ENCODE results near the gene CST6.
A peak's percentile ranks its signal among the peaks of the same experiment; 100 is the strongest.
"Not testable (repeated sequence)": the region's sequence is repeated elsewhere in the genome, so short reads cannot be mapped to it uniquely, and the experiment has no call there.

CST6 gene

GRCh38 chr11:66016793-66017177 is 5.0 kb downstream of the CST6 start:
- Histone ChIP-seq H3K36me3 (ENCODE audit: control insufficient read depth, insufficient read depth, low read length) (no peaks in the 10 kb centered on the region), H3K9me3 (ENCODE audit: control insufficient read depth, insufficient read depth, low read depth, low read length) (no peaks in the 10 kb centered on the region), H3K27ac (ENCODE audit: low read depth, low read length) (no peak overlapping the region), H3K4me3 (ENCODE audit: low read depth, low read length) (no peak overlapping the region), H3K27me3 (ENCODE audit: control insufficient read depth, insufficient read depth, low read length) (peaks cover 17% of the 10 kb centered on the region), H3K4me1 (ENCODE audit: control insufficient read depth, insufficient read depth, low read length) (peaks cover 7% of the 10 kb centered on the region; the same call in 1 of the 2 replicates), H3K9ac (ENCODE audit: low read length) (no peak overlapping the region)

- Histone ChIP-seq H3K4me1 (ENCODE audit: control insufficient read depth, insufficient read depth, low read length) (peaks cover 7% of the 10 kb centered on the region; the same call in 1 of the 2 replicates), H3K27me3 (ENCODE audit: control insufficient read depth, insufficient read depth, low read length) (peaks cover 14% of the 10 kb centered on the region), H3K9ac (ENCODE audit: low read length) (no peak overlapping the region), H3K36me3 (ENCODE audit: control insufficient read depth, insufficient read depth, low read length) (no peaks in the 10 kb centered on the region), H3K9me3 (ENCODE audit: control insufficient read depth, insufficient read depth, low read depth, low read length) (no peaks in the 10 kb centered on the region), H3K4me3 (ENCODE audit: low read depth, low read length) (no peak overlapping the region), H3K27ac (ENCODE audit: low read depth, low read length) (no peak overlapping the region)
Measured at GRCh38 chr11:66017321-66017720, 5.5 kb downstream of the CST6 start.

- Histone ChIP-seq H3K9me3 (ENCODE audit: control insufficient read depth, insufficient read depth, low read depth, low read length) (no peaks in the 10 kb centered on the region), H3K27me3 (ENCODE audit: control insufficient read depth, insufficient read depth, low read length) (peaks cover 22% of the 10 kb centered on the region), H3K4me3 (ENCODE audit: low read depth, low read length) (no peak overlapping the region), H3K9ac (ENCODE audit: low read length) (no peak overlapping the region), H3K27ac (ENCODE audit: low read depth, low read length) (no peak overlapping the region), H3K4me1 (ENCODE audit: control insufficient read depth, insufficient read depth, low read length) (no peaks in the 10 kb centered on the region), H3K36me3 (ENCODE audit: control insufficient read depth, insufficient read depth, low read length) (no peaks in the 10 kb centered on the region)
Measured at GRCh38 chr11:66020212-66020611, 8.4 kb downstream of the CST6 start.

GRCh38 chr11:66020618-66021357 is 9.0 kb downstream of the CST6 start:
- no peaks in the 10 kb centered on the region for H3K4me1 ChIP-seq (ENCODE audit: control insufficient read depth, insufficient read depth, low read length)
- H3K27ac ChIP-seq (ENCODE audit: low read depth, low read length), result no peak overlapping the region
- H3K9ac ChIP-seq (ENCODE audit: low read length), result no peak overlapping the region

GRCh38 chr11:66022401-66023185 is 10.8 kb downstream of the CST6 start:
- 0 out of 2 replicates have a peak overlapping the region, but pooled peaks have one; percentile 23 for H3K4me3 ChIP-seq (ENCODE audit: low read depth, low read length)
- no peaks in the 10 kb centered on the region for H3K4me1 ChIP-seq (ENCODE audit: control insufficient read depth, insufficient read depth, low read length)
- H3K9ac ChIP-seq (ENCODE audit: low read length), result no peak overlapping the region
- peaks cover 22% of the 10 kb centered on the region for H3K27me3 ChIP-seq (ENCODE audit: control insufficient read depth, insufficient read depth, low read length)
- no peaks in the 10 kb centered on the region for H3K9me3 ChIP-seq (ENCODE audit: control insufficient read depth, insufficient read depth, low read depth, low read length)
- no peak overlapping the region for H3K27ac ChIP-seq (ENCODE audit: low read depth, low read length)
- H3K36me3 ChIP-seq (ENCODE audit: control insufficient read depth, insufficient read depth, low read length), result no peaks in the 10 kb centered on the region

More at GRCh38 chr11:66020618-66021357, 9.0 kb downstream of the CST6 start:
- Histone ChIP-seq H3K4me3 (ENCODE audit: low read depth, low read length) (no peak overlapping the region), H3K9me3 (ENCODE audit: control insufficient read depth, insufficient read depth, low read depth, low read length) (no peaks in the 10 kb centered on the region), H3K27me3 (ENCODE audit: control insufficient read depth, insufficient read depth, low read length) (peaks cover 22% of the 10 kb centered on the region), H3K36me3 (ENCODE audit: control insufficient read depth, insufficient read depth, low read length) (no peaks in the 10 kb centered on the region)

- not testable (repeated sequence) for H3K9ac ChIP-seq (ENCODE audit: low read length); H3K36me3 ChIP-seq (ENCODE audit: control insufficient read depth, insufficient read depth, low read length); H3K4me1 ChIP-seq (ENCODE audit: control insufficient read depth, insufficient read depth, low read length); H3K9me3 ChIP-seq (ENCODE audit: control insufficient read depth, insufficient read depth, low read depth, low read length); H3K4me3 ChIP-seq (ENCODE audit: low read depth, low read length); H3K27ac ChIP-seq (ENCODE audit: low read depth, low read length)
- H3K27me3 ChIP-seq (ENCODE audit: control insufficient read depth, insufficient read depth, low read length), result peaks cover 22% of the 10 kb centered on the region
Measured at GRCh38 chr11:66023186-66023440, 11.3 kb downstream of the CST6 start.

- Histone ChIP-seq H3K4me1 (ENCODE audit: control insufficient read depth, insufficient read depth, low read length) (no peaks in the 10 kb centered on the region), H3K27me3 (ENCODE audit: control insufficient read depth, insufficient read depth, low read length) (peaks cover 22% of the 10 kb centered on the region), H3K27ac (ENCODE audit: low read depth, low read length) (no peak within 1 kb of the TSS), H3K36me3 (ENCODE audit: control insufficient read depth, insufficient read depth, low read length) (no peaks in the 10 kb centered on the region), H3K9me3 (ENCODE audit: control insufficient read depth, insufficient read depth, low read depth, low read length) (no peaks in the 10 kb centered on the region), H3K9ac (ENCODE audit: low read length) (no peak within 1 kb of the TSS), H3K4me3 (ENCODE audit: low read depth, low read length) (no peak within 1 kb of the TSS)
Measured at GRCh38 chr11:66026017-66026529, 14.3 kb downstream of the CST6 start, which contains the start of gene CATSPER1. Gene CATSPER1 (minus strand): TSS chr11:66026479. CDS start chr11:66026379, 100 bp downstream.

- Histone ChIP-seq H3K9ac (ENCODE audit: low read length) (no peak overlapping the region), H3K4me1 (ENCODE audit: control insufficient read depth, insufficient read depth, low read length) (no peaks in the 10 kb centered on the region), H3K4me3 (ENCODE audit: low read depth, low read length) (no peak overlapping the region), H3K9me3 (ENCODE audit: control insufficient read depth, insufficient read depth, low read depth, low read length) (peaks cover 11% of the 10 kb centered on the region; the same call in 1 of the 2 replicates), H3K27ac (ENCODE audit: low read depth, low read length) (no peak overlapping the region), H3K36me3 (ENCODE audit: control insufficient read depth, insufficient read depth, low read length) (no peaks in the 10 kb centered on the region), H3K27me3 (ENCODE audit: control insufficient read depth, insufficient read depth, low read length) (no peaks in the 10 kb centered on the region; the same call in 1 of the 2 replicates)
Measured at GRCh38 chr11:66032957-66033735, 21.3 kb downstream of the CST6 start.

GRCh38 chr11:66035653-66036333 is 24.0 kb downstream of the CST6 start:
- Histone ChIP-seq H3K27me3 (ENCODE audit: control insufficient read depth, insufficient read depth, low read length) (no peaks in the 10 kb centered on the region), H3K4me3 (ENCODE audit: low read depth, low read length) (no peak overlapping the region), H3K4me1 (ENCODE audit: control insufficient read depth, insufficient read depth, low read length) (no peaks in the 10 kb centered on the region), H3K9me3 (ENCODE audit: control insufficient read depth, insufficient read depth, low read depth, low read length) (peaks cover 11% of the 10 kb centered on the region; the same call in 1 of the 2 replicates), H3K9ac (ENCODE audit: low read length) (no peak overlapping the region), H3K36me3 (ENCODE audit: control insufficient read depth, insufficient read depth, low read length) (0 out of 2 replicates have a peak, but pooled peaks cover 1% of the 10 kb centered on the region), H3K27ac (ENCODE audit: low read depth, low read length) (no peak overlapping the region)

GRCh38 chr11:66036334-66036710 is 24.5 kb downstream of the CST6 start:
- 0 out of 2 replicates have a peak, but pooled peaks cover 2% of the 10 kb centered on the region for H3K36me3 ChIP-seq (ENCODE audit: control insufficient read depth, insufficient read depth, low read length)
- no peak overlapping the region for H3K27ac ChIP-seq (ENCODE audit: low read depth, low read length)
- peaks cover 11% of the 10 kb centered on the region; the same call in 1 of the 2 replicates for H3K9me3 ChIP-seq (ENCODE audit: control insufficient read depth, insufficient read depth, low read depth, low read length)
- no peaks in the 10 kb centered on the region for H3K4me1 ChIP-seq (ENCODE audit: control insufficient read depth, insufficient read depth, low read length)
- no peak overlapping the region for H3K4me3 ChIP-seq (ENCODE audit: low read depth, low read length)
- H3K27me3 ChIP-seq (ENCODE audit: control insufficient read depth, insufficient read depth, low read length), result no peaks in the 10 kb centered on the region
- no peak overlapping the region for H3K9ac ChIP-seq (ENCODE audit: low read length)
